Stomach (tissue), 4 donors: Measurements from ENCODE around the gene STOML2.
"Not testable (repeated sequence)": the region's sequence is repeated elsewhere in the genome, so short reads cannot be mapped to it uniquely, and the experiment has no call there.

Source experiments
- CTCF ChIP-seq, 7 experiments: fragments of 450-650 bp in 4 of 7; fragments of 200-600 bp in 3 of 7; sonication (generic) in 3 of 7; IDR thresholded peaks; one replicate each; pipeline ENCODE4 v1.5.1; 2016 to 2019; ENCODE audit warnings: antibody characterized with exemption in 7 of 7, control low read depth in 2 of 7, mild to moderate bottlenecking in 1 of 7
- EP300 ChIP-seq: sonication (generic); formaldehyde crosslinking; IDR thresholded peaks from one replicate; pipeline ENCODE4 v1.6.1; 2017; ENCODE audit warnings: antibody characterized with exemption
- POLR2A ChIP-seq, 4 donors: fragments of 450-650 bp; IDR thresholded peaks; one replicate each; pipeline ENCODE4 v1.6.1; 2016; ENCODE audit warnings: antibody characterized with exemption in 4 of 4, control low read depth in 2 of 4, mild to moderate bottlenecking in 1 of 4, moderate library complexity in 1 of 4

DNA sequence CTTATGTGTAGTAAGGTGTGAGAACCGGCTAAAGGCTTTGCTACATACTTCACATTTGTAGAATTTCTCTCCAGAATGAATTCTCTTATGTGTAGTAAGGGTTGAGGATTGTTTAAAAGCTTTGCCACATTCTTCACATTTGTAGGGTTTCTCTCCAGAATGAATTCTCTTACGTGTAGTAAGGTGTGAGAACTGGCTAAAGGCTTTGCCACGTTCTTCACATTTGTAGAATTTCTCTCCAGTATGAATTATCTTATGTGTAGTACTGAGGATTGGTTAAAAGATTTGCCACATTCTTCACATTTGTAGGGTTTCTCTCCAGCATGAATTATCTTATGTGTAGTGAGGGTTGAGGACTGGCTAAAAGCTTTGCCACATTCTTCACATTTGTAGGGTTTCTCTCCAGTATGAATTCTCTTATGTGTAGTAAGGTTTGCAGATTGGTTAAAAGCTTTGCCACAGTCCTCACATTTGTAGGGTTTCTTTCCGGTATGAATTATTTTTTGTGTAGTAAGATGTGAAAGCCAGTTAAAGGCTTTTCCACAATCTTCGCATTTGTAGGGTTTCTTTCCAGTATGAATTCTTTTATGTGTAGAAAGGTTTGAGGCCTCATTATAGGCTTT is 45.1 kb upstream of the STOML2 start:
- not testable (repeated sequence) for TF ChIP-seq CTCF (IDR thresholded peaks at IDR 0.05); POLR2A (IDR thresholded peaks at IDR 0.05); EP300
